Sigmoid colon (tissue), 7 donors: ENCODE data around the gene ABCB1. TPM values are rescaled to one million over a fixed set of nuclear protein-coding genes. Genes with fewer than 3 reads are reported as not detected.

Experiments
- DNase-seq: peaks from one replicate; pipeline ENCODE4 v3.0.0-alpha.2; 2019
- H3K27ac ChIP-seq, 4 donors: fragments of 200-600 bp; sonication (generic); one replicate each; pipeline ENCODE4 v1.5.1; 2016 to 2019; ENCODE audit warnings: mild to moderate bottlenecking in 1 of 4
- H3K27me3 ChIP-seq, 3 donors: fragments of 200-600 bp; sonication (generic); one replicate each; pipeline ENCODE4 v1.5.1; 2019; ENCODE audit warnings: mild to moderate bottlenecking in 1 of 3
- H3K36me3 ChIP-seq, 4 donors: fragments of 200-600 bp; sonication (generic); one replicate each; pipeline ENCODE4 v1.5.1; 2016 to 2019
- H3K4me1 ChIP-seq, 4 donors: fragments of 200-600 bp; sonication (generic); one replicate each; pipeline ENCODE4 v1.5.1; 2017 to 2019
- H3K4me3 ChIP-seq, 4 donors: fragments of 200-600 bp; sonication (generic); one replicate each; pipeline ENCODE4 v1.5.1; 2017 to 2019; ENCODE audit warnings: mild to moderate bottlenecking in 2 of 4, moderate library complexity in 1 of 4
- H3K9me3 ChIP-seq, 4 donors: fragments of 200-600 bp in 3 of 4; sonication (generic) in 3 of 4; one replicate each; pipeline versions ENCODE4 v1.5.1 to v1.6.1; 2013 to 2019
- EP300 ChIP-seq, 4 donors: sonication (generic); formaldehyde crosslinking; IDR thresholded peaks; one replicate each; pipeline ENCODE4 v1.6.1; 2017; ENCODE audit warnings: antibody characterized with exemption in 4 of 4
- POLR2A ChIP-seq, 2 donors: fragments of 450-650 bp; IDR thresholded peaks; one replicate each; pipeline ENCODE4 v1.6.1; 2016; ENCODE audit warnings: antibody characterized with exemption in 2 of 2, mild to moderate bottlenecking in 2 of 2, moderate library complexity in 2 of 2
- POLR2AphosphoS5 ChIP-seq, 4 donors: sonication (generic); formaldehyde crosslinking; IDR thresholded peaks; one replicate each; pipeline ENCODE4 v1.6.1; 2017; ENCODE audit warnings: antibody characterized with exemption in 4 of 4
- WGBS, 2 donors: extraction: QIAGEN DNeasy Blood & Tissue Kit; methylation state at CpG; one replicate each; pipeline ENCODE4 v1.1.7; 2013; 5-methylcytosine and 5-hydroxymethylcytosine counted together
- intact Hi-C: fragments of 100-400 bp; cut with DNase I; formaldehyde crosslinking; loops from one replicate; pipeline ENCODE4 v1.15.1; 2023
- polyA plus RNA-seq, 3 donors: library from polyadenylated mRNA; stranded (reverse); fragments of 200-250 nt; gene quantifications; one replicate each; pipeline ENCODE4 v1.2.3, GENCODE V29; 2013
- total RNA-seq, 4 donors: library from RNA; depleted of rRNA; stranded (reverse); fragments of >200 nt; gene quantifications; one replicate each; pipeline ENCODE4 v1.1.0, GENCODE V29; 2016
- TF ChIP-seq, protein P1 (sequence below), 4 experiments: fragments of 450-650 bp in 3 of 4; fragments of 200-600 bp in 1 of 4; IDR thresholded peaks; one replicate each; pipeline ENCODE4 v1.5.1; 2016 to 2019; ENCODE audit warnings: antibody characterized with exemption in 4 of 4, mild to moderate bottlenecking in 3 of 4, moderate library complexity in 2 of 4
- donor health status: healthy with polysubstance abuse.
- donor health status: Bipolar disorder and iron deficiency.
- donor health status: healthy.

The ABCB1 gene
- total and polyA plus RNA-seq, 7 donors: 4.6 to 17.6 (median 5.8) TPM

- Histone ChIP-seq H3K27me3 (no peaks in the 10 kb centered on the region), H3K36me3 (no peaks in the 10 kb centered on the region), H3K4me3 (no peak overlapping the region), H3K27ac (no peak overlapping the region), H3K9me3 (no peaks in the 10 kb centered on the region), H3K4me1 (no peaks in the 10 kb centered on the region)
- 67 to 73% methylated on average over 1 of the region's 1 CpG for WGBS, 2 donors
- TF ChIP-seq POLR2AphosphoS5 (IDR thresholded peaks at IDR 0.05): no peak
- TF ChIP-seq POLR2A (IDR thresholded peaks at IDR 0.05): no peak
- no peak for TF ChIP-seq EP300 (IDR thresholded peaks at IDR 0.05)
- TF ChIP-seq, protein P1, sequence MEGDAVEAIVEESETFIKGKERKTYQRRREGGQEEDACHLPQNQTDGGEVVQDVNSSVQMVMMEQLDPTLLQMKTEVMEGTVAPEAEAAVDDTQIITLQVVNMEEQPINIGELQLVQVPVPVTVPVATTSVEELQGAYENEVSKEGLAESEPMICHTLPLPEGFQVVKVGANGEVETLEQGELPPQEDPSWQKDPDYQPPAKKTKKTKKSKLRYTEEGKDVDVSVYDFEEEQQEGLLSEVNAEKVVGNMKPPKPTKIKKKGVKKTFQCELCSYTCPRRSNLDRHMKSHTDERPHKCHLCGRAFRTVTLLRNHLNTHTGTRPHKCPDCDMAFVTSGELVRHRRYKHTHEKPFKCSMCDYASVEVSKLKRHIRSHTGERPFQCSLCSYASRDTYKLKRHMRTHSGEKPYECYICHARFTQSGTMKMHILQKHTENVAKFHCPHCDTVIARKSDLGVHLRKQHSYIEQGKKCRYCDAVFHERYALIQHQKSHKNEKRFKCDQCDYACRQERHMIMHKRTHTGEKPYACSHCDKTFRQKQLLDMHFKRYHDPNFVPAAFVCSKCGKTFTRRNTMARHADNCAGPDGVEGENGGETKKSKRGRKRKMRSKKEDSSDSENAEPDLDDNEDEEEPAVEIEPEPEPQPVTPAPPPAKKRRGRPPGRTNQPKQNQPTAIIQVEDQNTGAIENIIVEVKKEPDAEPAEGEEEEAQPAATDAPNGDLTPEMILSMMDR (IDR thresholded peaks at IDR 0.05): no peak
- DNase-seq: no peak
- intact Hi-C loops: no loop called here
These were observed 89.2 kb downstream of the ABCB1 start for GRCh38 chr7:87511510-87511909.

DNA sequence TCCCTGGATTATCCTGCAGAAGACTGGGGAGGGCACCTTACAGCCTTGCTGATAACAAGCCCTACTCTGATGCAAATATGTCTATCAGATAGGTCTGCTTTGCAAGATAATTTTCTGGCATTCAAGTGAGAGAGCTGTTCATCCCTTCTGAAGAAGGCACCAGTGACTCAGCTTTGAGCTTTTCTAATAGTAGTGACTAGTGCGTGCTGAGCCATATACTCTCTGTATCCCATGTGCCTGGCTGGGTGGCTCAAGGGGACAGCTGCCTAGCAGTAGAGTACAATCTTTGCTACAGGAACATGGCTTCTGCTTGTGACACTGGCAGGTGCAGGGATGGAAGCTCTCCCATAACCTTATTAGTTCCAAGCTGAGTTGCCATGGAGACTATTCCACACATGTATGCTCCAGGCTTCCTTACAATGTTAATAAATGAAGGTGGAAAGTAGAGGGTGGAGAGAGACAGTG is 90.2 kb downstream of the ABCB1 start:
- Histone ChIP-seq H3K27me3 (no peaks in the 10 kb centered on the region), H3K27ac (no peak overlapping the region), H3K4me3 (no peak overlapping the region), H3K9me3 (no peaks in the 10 kb centered on the region), H3K36me3 (no peaks in the 10 kb centered on the region), H3K4me1 (no peaks in the 10 kb centered on the region)
- no peak for DNase-seq
- WGBS, 2 donors: 96 to 97% methylated on average over 1 of the region's 1 CpG
- intact Hi-C loops: no loop called here
- TF ChIP-seq EP300 (IDR thresholded peaks at IDR 0.05) (no peak), POLR2A (IDR thresholded peaks at IDR 0.05) (no peak)
- TF ChIP-seq, protein P1 (IDR thresholded peaks at IDR 0.05): no peak

DNA sequence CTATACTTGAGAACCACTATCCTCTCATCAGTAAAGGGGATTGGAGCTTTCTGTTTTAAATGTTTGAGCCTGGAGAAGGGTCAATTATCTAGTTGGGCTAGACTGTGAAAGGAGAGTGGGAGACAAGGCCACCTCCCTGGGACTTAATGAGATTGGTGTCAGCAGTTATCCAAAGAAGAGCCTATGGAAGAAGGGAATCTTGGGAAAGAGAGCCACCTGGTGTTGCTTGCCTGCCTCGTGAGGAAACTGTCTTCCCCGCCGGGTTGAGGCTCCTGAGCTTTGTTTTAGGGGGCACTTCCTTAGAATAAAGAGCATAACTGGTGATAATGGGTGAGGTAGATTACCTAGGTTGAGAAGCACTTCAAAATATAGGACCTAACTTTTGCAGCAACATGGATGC is 93.2 kb downstream of the ABCB1 start:
- no peaks in the 10 kb centered on the region for H3K27me3 ChIP-seq
- DNase-seq: no peak
- no peaks in the 10 kb centered on the region for H3K36me3 ChIP-seq
- H3K9me3 ChIP-seq: no peaks in the 10 kb centered on the region
- H3K4me1 ChIP-seq: no peaks in the 10 kb centered on the region
- no peak overlapping the region for H3K4me3 ChIP-seq
- WGBS, 2 donors: 52 to 75% methylated on average over 3 of the region's 3 CpGs
- TF ChIP-seq POLR2A (IDR thresholded peaks at IDR 0.05) (no peak), POLR2AphosphoS5 (IDR thresholded peaks at IDR 0.05) (no peak), EP300 (IDR thresholded peaks at IDR 0.05) (no peak)
- TF ChIP-seq, protein P1 (IDR thresholded peaks at IDR 0.05): no peak
- no peak overlapping the region for H3K27ac ChIP-seq
- intact Hi-C loops: no loop called here

GRCh38 chr7:87506246-87507180 is 94.2 kb downstream of the ABCB1 start:
- no peaks in the 10 kb centered on the region for H3K9me3 ChIP-seq
- H3K27me3 ChIP-seq: no peaks in the 10 kb centered on the region
- no peaks in the 10 kb centered on the region for H3K36me3 ChIP-seq
- intact Hi-C loops: no loop called here
- 77 to 82% methylated on average over 3 of the region's 3 CpGs for WGBS, 2 donors
- H3K4me1 ChIP-seq: no peaks in the 10 kb centered on the region
- no peak overlapping the region for H3K4me3 ChIP-seq
- no peak for TF ChIP-seq EP300 (IDR thresholded peaks at IDR 0.05)
- TF ChIP-seq, protein P1 (IDR thresholded peaks at IDR 0.05): peak in 2 of 4 experiments; percentile 15 to 20
- no peak overlapping the region for H3K27ac ChIP-seq
- no peak for DNase-seq
